Stimulated activated CD4-positive, alpha-beta T cell treated with anti-CD3 and anti-CD28 coated beads, Interleukin-4, amount 100 ng/mL, for 48 hours (primary cell): ENCODE data around the gene NDUFS5.
"Not testable (repeated sequence)": the region's sequence is repeated elsewhere in the genome, so short reads cannot be mapped to it uniquely, and the experiment has no call there.

Experiments
- DNase-seq, 2 donors: peaks; one replicate each; pipeline ENCODE4 v3.0.0-alpha.2; 2020; ENCODE audit warnings: low read depth in 2 of 2

Gene NDUFS5

DNA sequence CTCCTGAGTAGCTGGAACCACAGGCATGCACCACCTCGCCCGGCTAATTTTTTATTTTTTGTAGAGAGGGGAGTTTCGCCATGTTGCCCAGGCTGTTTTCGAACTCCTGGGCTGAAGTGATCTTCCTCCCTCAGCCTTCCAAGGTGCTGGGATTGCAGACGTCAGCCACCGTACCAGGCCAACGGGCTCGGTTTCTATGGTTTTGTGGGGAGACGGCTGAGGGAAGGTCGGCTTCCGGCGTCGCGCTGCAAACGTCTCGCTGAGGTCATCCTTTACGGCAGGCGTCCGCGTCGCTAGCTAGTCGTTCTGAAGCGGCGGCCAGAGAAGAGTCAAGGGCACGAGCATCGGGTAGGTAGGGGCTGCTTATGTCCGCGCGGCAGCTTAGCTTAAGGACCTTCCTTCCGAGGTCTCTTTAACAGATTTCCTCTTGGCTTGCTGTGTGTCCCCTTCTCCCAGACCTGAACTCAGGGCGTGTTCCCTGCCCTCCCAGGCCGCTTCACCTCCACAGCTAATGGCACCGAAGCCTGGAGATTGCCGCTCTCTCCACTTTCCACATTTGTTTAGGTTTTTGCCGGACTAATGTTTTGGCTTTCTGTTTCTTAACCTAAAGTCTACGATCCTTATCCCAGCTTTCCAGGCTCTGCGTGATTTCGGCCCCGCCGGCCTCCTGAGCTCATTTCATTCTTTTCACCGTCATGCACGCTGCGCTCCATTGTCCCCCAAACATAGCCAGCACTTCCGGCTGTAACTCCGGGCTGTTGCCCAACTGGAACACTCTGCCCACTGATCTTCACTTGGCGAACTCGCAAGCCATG lies at the start of gene NDUFS5:
NDUFS5 (plus strand) TSS at position 300 of the 815 bp plus-strand sequence. CDS start 2,375 bp downstream, outside the sequence.
- DNase-seq = peak; percentile 75 to 83

DNA sequence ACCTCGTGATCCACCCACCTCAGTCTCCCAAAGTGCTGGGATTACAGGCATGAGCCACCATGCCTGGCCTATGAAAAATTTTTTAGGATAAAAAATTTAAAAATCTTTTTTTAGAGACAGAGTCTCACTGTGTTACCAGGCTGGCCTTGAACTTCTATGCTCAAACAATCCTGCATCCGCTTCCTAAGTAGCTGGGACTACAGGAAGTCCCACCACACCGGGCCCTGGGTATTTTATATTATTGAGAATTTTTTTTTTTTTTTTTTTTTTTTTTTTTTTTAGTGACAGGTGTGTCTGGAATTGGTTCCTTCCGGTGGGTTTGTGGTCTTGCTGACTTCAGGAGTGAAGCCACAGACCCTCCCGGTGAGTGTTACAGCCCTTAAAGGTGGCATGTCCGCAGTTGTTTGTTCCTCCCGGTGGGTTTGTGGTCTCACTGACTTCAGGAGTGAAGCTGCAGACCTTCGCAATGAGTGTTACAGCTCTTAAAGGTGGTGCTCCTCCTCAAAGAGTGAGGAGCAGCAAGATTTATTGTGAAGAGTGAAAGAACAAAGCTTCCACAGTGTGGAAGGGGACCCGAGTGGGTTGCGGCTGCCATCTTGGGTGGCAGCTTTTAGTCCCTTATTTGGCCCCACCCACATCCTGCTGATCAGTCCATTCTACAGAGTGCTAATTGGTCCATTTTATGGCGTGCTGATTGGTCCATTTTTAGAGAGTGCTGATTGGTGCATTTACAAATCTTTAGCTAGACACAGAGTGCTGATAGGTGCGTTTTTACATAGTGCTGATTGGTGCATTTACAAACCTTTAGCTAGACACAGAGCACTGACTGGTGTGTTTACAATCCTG lies 48.5 kb upstream of the NDUFS5 start:
- peak in 1 of 2 donors; percentile 10 for DNase-seq

- peak in 1 of 2 donors; percentile 22 for DNase-seq
Observed at GRCh38 chr1:38978245-38978542, 48.0 kb upstream of the NDUFS5 start.

- DNase-seq = not testable (repeated sequence)
Observed at GRCh38 chr1:38979380-38979779, 46.8 kb upstream of the NDUFS5 start.

GRCh38 chr1:38989979-38990378 lies 36.2 kb upstream of the NDUFS5 start:
- DNase-seq = no peak

DNA sequence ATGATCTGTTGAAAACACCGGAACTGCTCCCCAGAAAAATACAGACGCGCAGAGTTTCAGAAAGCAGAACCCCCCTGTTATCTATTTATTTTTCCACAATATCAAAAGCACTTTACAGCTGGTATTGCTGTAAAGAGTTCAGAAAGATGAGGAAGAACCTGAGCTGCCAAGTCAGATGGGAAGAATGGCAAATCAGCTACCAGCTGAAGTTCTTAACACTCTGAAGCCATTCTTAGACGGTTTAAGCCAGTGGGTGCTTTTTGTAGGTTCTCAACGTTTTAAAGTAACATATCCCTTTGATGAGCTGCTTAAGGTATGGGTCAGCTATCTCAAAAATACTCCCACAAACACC lies 35.8 kb upstream of the NDUFS5 start:
- DNase-seq = no peak

DNA sequence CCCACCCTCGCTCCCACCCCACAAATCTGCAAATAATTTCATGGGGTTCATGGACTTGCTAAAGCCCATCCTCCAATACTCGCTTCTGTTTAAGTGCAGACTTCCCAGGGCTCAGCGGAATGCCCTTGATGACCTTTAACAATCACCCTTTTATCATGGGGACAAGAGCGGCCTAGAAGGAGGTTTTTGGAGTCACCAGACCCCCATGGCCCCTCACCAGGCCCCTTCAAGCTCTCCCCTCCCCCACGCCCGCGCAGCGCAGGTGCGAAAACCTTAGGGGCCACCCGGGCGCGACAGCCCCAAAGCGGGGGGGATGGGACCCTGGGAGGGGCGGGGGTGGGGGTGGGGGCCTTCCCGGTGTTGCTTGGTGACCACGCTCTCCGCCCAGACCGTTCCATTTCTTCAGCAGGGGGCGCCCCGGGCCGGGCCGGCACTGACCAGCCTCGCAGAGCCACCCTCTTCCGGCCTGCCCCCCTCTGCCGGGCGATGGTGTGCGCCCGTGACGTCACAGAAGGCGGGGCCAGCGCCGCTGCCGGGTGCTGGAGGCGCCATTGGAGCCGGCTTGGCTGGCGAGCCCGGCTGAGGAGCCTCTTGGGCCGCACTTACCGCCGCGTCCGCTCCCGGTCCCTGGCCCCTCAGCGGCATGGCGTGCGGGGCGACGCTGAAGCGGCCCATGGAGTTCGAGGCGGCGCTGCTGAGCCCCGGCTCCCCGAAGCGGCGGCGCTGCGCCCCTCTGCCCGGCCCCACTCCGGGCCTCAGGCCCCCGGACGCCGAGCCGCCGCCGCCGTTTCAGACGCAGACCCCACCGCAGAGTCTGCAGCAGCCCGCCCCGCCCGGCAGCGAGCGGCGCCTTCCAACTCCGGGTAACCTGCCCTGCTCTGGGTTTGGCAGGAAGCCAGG lies 35.2 kb upstream of the NDUFS5 start, which contains the start of gene AKIRIN1:
AKIRIN1 (plus strand) TSS at position 539 of the 900 bp plus-strand sequence; CDS start at position 644, 105 bp downstream.
- DNase-seq = peak; percentile 97

- no peak for DNase-seq
Observed at GRCh38 chr1:38991638-38992411, 34.3 kb upstream of the NDUFS5 start.

DNA sequence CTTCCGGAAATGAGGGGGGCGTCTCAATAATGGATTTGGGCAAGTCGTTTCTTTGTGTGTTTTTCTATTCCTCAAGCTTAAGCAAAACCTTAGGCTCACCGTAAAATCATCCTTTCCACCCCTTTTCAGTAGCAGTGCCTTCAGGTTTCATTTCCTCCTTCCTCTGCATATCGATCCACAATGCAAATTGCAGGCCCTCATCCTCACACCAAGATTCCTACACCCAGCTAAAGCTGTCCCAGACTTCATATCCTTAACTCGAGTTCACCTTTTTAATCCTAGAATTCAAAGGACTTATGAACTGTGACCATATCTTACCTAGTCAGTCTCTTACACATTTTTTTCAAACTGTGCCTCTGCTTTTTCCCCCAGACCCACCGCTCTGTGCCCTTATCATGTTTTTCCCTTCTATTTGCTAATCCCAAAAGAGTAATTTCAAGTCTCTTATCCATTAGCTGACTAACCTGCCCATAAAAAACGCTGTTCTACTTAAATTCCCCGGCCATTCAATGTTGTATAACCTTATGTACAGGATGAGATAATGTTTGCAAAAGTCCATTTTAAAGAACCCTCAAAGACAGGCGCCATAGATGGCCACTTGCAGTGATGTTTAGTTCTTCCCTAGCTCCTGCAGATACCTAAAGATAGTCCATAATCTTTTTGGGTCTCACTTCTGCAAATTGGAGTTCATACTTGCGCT lies 33.6 kb upstream of the NDUFS5 start:
- DNase-seq = no peak

DNA sequence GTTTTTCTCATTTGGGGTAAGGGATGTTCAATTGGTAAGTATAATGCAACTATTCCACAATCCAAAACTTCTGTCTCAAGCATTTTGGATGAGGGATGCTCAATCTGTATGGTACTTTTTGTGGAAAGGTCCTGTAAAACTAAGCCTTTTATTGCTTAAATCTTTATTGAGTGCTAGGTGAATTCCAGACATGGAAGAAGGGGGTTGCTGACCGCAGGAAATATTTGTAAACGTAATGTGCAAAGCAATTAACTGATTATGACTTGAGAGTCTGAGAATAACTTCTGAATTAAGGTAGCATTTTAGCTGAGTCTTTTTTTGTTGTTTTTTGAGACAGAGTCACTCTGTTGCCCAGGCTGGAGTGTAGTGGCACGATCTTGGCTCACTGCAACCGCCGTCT lies 32.0 kb upstream of the NDUFS5 start:
- DNase-seq = no peak

GRCh38 chr1:38997034-38997900 lies 28.9 kb upstream of the NDUFS5 start:
- no peak for DNase-seq

- DNase-seq = no peak
Observed at GRCh38 chr1:38997901-38998190, 28.3 kb upstream of the NDUFS5 start.

DNA sequence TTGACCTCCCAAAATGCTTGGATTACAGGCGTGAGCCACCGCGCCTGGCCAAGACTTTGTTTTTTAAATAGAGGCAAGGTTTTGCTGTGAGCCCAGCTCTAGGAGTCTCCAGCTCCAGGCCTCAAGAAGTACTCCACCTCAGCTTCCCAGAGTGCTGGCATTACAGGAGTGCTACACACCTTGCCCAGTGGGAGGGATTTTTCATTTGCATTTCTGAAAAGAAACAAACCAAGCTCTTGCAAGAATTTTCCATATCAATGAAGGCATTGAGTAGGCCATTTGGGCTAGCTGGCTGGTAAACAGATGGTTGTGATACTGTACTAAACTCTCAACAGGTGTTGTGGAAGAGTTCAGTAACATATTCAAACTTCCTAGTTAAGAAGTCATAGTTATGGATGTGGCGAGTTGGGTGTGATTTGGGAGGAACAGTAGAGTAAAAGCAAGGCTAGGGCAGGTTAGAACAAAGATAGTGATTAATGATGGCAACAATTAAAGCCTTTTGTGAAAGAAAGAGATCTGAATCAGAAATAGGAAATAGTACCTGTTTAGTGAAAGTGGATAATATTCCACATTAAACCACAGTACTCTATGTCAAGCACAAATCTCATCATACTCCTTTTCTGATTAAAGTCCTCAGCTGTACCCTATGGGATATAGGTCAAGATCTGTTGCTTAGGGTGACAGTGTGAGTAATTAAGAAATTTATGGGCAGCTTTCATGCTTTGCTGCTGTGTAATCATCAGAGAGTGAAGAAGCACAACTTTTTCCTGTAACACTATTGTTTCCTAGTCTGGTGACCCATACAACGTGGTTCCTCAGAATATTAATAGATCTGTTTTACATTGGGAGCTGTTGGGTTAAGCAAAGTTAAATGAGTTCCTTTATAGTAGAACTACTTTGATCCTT lies 24.4 kb upstream of the NDUFS5 start:
- DNase-seq = no peak

- DNase-seq = no peak
Observed at GRCh38 chr1:39003281-39003680, 22.9 kb upstream of the NDUFS5 start.

DNA sequence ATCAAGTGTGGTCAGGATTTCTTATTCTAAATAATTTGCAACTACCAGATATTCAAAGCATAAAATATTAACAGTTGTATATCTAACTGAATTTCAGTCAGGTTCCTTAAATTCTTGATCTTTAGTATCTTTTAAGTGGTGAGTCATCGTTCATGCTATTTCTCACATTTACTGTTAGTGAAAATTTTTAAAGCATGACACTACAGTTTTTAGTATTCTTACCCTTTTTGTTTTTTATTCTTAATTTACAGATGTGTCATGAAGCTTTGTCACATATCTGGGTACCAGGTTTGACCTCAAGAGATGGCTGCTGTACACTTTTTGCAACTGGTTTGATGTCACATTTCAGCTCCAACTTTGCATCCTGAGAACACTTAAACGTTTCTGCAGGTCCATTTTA lies 22.4 kb upstream of the NDUFS5 start:
- DNase-seq = no peak

DNA sequence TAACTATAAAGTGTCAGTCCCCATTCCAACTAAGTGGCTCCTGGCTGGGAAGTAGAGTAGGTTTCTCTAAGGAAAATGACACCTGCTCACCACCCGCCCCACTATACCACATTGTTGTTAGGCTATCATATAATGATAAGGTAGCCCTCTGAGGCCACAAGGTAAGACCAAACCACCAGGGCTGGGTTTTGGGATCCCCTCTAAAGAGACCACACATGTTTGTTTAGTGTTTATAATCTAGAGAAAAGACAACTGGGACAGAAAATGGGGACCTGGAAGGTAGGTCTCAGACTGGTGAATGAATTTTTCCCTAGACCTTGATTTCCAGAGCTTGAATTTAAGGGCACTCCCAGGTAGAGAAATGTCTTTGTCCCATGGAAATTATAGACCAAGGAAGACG lies 19.9 kb upstream of the NDUFS5 start:
- no peak for DNase-seq

DNA sequence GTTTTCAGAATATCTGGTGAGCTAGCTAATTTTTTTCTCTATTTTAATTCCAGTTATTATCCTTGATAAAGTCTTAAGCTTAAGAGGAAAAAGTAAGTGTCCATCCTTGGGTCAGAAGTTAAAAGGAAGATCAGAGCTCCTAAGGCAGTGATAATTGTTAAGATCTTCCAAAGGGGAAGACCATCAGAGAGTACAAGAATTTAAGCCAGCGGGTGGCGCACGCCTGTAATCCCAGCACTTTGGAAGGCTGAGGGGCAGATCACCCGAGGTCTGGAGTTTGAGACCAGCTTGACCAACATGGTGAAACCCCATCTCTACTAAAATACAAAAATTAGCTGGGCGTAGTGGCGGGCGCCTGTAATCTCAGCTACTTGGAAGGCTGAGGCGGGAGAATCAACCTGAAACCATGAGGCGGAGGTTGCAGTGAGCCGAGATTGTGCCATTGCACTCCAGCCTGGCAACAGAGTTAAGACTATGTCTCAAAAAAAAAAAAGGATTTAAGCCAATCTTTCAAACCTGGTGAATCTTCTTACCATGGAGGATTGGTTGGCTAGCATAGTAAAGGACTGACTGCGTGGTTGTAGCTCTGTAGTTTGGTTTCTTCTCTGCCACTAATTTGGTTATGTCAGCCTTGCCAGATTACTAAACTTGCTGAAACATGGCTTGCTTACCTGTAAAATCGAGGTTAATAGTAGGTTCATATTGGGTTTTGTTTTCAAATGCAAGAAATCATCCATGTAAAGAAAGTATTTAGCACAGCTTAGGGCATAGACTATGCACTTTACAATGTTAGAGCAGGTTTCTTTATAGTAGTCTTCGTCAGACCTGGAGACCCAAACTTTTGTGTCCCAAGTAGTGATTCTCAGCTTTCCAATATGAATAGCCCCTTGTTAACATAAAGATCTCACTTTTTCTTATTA lies 19.2 kb upstream of the NDUFS5 start:
- DNase-seq = no peak

GRCh38 chr1:39014956-39015355 lies 11.2 kb upstream of the NDUFS5 start:
- not testable (repeated sequence) for DNase-seq
